ENCODE results near the gene YWHAB. TPM values are rescaled to one million over a fixed set of nuclear protein-coding genes. Genes with fewer than 3 reads are reported as not detected.

The YWHAB gene
- total RNA-seq, 4 donors from 2014 or later, result 139 to 182 (median 164) TPM

GRCh38 chr20:44904377-44904776 is 18.9 kb downstream of the YWHAB start:
- WGBS, 2 donors, result 86 to 91% methylated on average over 5 of the region's 5 CpGs
- no peaks in the 10 kb centered on the region for H3K9me3 ChIP-seq
- H3K36me3 ChIP-seq, result peaks cover 40 to 51% of the 10 kb centered on the region in 2 donors
- no peak for TF ChIP-seq POLR2A (IDR thresholded peaks at IDR 0.05)
- no peak for TF ChIP-seq CTCF (IDR thresholded peaks at IDR 0.05)
- intact Hi-C loops (cut with DNase I), result no loop called here
- DNase-seq, result no peak
- peaks cover 0 to 11% of the 10 kb centered on the region in 2 donors for H3K4me1 ChIP-seq
- no peaks in the 10 kb centered on the region for H3K27me3 ChIP-seq
- H3K27ac ChIP-seq, result no peak overlapping the region
- no peak overlapping the region for H3K4me3 ChIP-seq (replicated peaks in 1 of 3)

GRCh38 chr20:44908987-44909871 is 23.7 kb downstream of the YWHAB start:
- TF ChIP-seq CTCF (IDR thresholded peaks at IDR 0.05), result no peak
- no peak for TF ChIP-seq POLR2A (IDR thresholded peaks at IDR 0.05)
- peak overlapping the region in 1 of 3 donors; percentile 47 for H3K4me3 ChIP-seq (replicated peaks in 1 of 3)
- 27 to 29% methylated on average over 14 of the region's 14 CpGs for WGBS, 2 donors
- intact Hi-C loops (cut with DNase I), result no loop called here
- H3K36me3 ChIP-seq, result peaks cover 26 to 29% of the 10 kb centered on the region in 2 donors
- no peaks in the 10 kb centered on the region for H3K9me3 ChIP-seq
- no peak for DNase-seq
- no peaks in the 10 kb centered on the region for H3K27me3 ChIP-seq
- H3K4me1 ChIP-seq, result peaks cover 10 to 16% of the 10 kb centered on the region in 2 donors
- H3K27ac ChIP-seq, result no peak overlapping the region

- Histone ChIP-seq H3K4me1 (peaks cover 10 to 16% of the 10 kb centered on the region in 2 donors), H3K4me3 (replicated peaks in 1 of 3) (peak within 1 kb of the TSS; percentile 11 to 65 (median 47)), H3K27ac (no peak within 1 kb of the TSS), H3K9me3 (no peaks in the 10 kb centered on the region), H3K27me3 (no peaks in the 10 kb centered on the region), H3K36me3 (peaks cover 18 to 20% of the 10 kb centered on the region in 2 donors)
- peak; percentile 90 to 93 for DNase-seq
- intact Hi-C loops (cut with DNase I), result no loop called here
- TF ChIP-seq POLR2A (IDR thresholded peaks at IDR 0.05) (peak in 1 of 2 donors; percentile 46), CTCF (IDR thresholded peaks at IDR 0.05) (no peak)
- WGBS, 2 donors, result 6 to 9% methylated on average over 9 to 23 of the region's 61 CpGs
Measured at GRCh38 chr20:44909872-44910689, 24.6 kb downstream of the YWHAB start, which contains the start of gene PABPC1L. PABPC1L (plus strand) TSS chr20:44910060; CDS start chr20:44910144, 84 bp downstream.

GRCh38 chr20:44910690-44911262 is 25.3 kb downstream of the YWHAB start:
- Histone ChIP-seq H3K27ac (no peak overlapping the region), H3K27me3 (no peaks in the 10 kb centered on the region), H3K4me3 (replicated peaks in 1 of 3) (peak overlapping the region in 2 of 3 donors; percentile 11 to 47), H3K4me1 (peaks cover 10 to 16% of the 10 kb centered on the region in 2 donors), H3K36me3 (peaks cover 11 to 13% of the 10 kb centered on the region in 2 donors), H3K9me3 (no peaks in the 10 kb centered on the region)
- WGBS, 2 donors, result 53 to 58% methylated on average over 17 of the region's 17 CpGs
- no peak for TF ChIP-seq POLR2A (IDR thresholded peaks at IDR 0.05)
- TF ChIP-seq CTCF (IDR thresholded peaks at IDR 0.05), result no peak
- intact Hi-C loops (cut with DNase I), result no loop called here
- no peak for DNase-seq
